Right lobe of liver (tissue), 6 donors: Measurements from ENCODE around the gene KRT7. TPM values are rescaled to one million over a fixed set of nuclear protein-coding genes. Genes with fewer than 3 reads are reported as not detected.

ENCODE experiments used
- ATAC-seq, 4 donors: fragments of 200-7000 bp; cut with Tn5 transposase; one replicate each; pipeline ENCODE4 v1.9.1; 2020; ENCODE audit warnings: mild to moderate bottlenecking in 4 of 4, moderate library complexity in 4 of 4
- DNase-seq, 3 donors: peaks; one replicate each; pipeline ENCODE4 v3.0.0-alpha.2; 2020
- H3K27ac ChIP-seq, 3 donors: fragments of 200-600 bp; one replicate each; pipeline ENCODE4 v1.8.0; 2022
- H3K27me3 ChIP-seq, 2 donors: fragments of 200-600 bp; one replicate each; pipeline ENCODE4 v1.8.0; 2022
- H3K36me3 ChIP-seq, 4 donors: fragments of 200-600 bp; sonication (generic) in 1 of 4; one replicate each; pipeline versions ENCODE4 v1.5.1 to v1.8.0; 2017 to 2022; ENCODE audit warnings: control low read depth in 1 of 4
- H3K4me1 ChIP-seq, 4 donors: fragments of 200-600 bp; sonication (generic) in 1 of 4; one replicate each; pipeline versions ENCODE4 v1.5.1 to v1.8.0; 2017 to 2022; ENCODE audit warnings: control low read depth in 1 of 4
- H3K4me3 ChIP-seq, 3 donors: fragments of 200-600 bp; one replicate each; pipeline ENCODE4 v1.8.0; 2022
- H3K9me3 ChIP-seq, 4 donors: fragments of 200-600 bp; sonication (generic) in 1 of 4; one replicate each; pipeline versions ENCODE4 v1.5.1 to v1.8.0; 2017 to 2022; ENCODE audit warnings: control low read depth in 1 of 4
- CTCF ChIP-seq, 4 donors: fragments of 200-600 bp in 3 of 4; fragments of 450-650 bp in 1 of 4; IDR thresholded peaks; one replicate each; pipeline versions ENCODE4 v1.5.1 to v1.8.0; 2016 to 2022; ENCODE audit warnings: antibody characterized with exemption in 4 of 4, mild to moderate bottlenecking in 2 of 4
- POLR2A ChIP-seq: fragments of 450-650 bp; IDR thresholded peaks from one replicate; pipeline ENCODE4 v1.6.1; 2017; ENCODE audit warnings: antibody characterized with exemption, mild to moderate bottlenecking
- WGBS: methylation state at CpG from one replicate; pipeline ENCODE4 v1.1.6; 2018; ENCODE audit warnings: low coverage, low lambda C conversion rate; ENCODE audit not compliant: insufficient coverage; ENCODE audit errors: missing lambda C conversion rate; 5-methylcytosine and 5-hydroxymethylcytosine counted together
- intact Hi-C, 2 donors: fragments of 100-400 bp; cut with DNase I; formaldehyde crosslinking; loops; one replicate each; pipeline versions ENCODE4 v1.11.2 to v1.14.1; 2022
- total RNA-seq, 6 experiments: library from RNA; depleted of rRNA in 2 of 6; stranded (reverse); fragments of >200 nt in 2 of 6; fragmentation: NEBNext Ultra II Directional in 3 of 6; extraction: Animal tissue kit (Norgen Biotek cat#: 25700) in 3 of 6; gene quantifications; one replicate each; pipeline versions ENCODE4 v1.1.0 to v1.2.4, GENCODE V29; 2016 to 2023
- donor health status: DM: no; HTN: yes; CAD: no.
- donor health status: DM: no; HTN: no; CAD: no.
- donor health status: DM: no; HTN: no; CAD: no.
- donor health status: DM: no; HTN: yes; CAD: no.
- donor health status: DM: no; HTN: yes; CAD: no.

The KRT7 gene
- total RNA-seq, 6 experiments from 2014 or later: 3.4 to 19.2 (median 10.7) TPM

GRCh38 chr12:52243856-52244614 lies 11.0 kb downstream of the KRT7 start:
- intact Hi-C loops: no loop called here
- Histone ChIP-seq H3K4me3 (no peak overlapping the region), H3K4me1 (no peaks in the 10 kb centered on the region), H3K9me3 (no peaks in the 10 kb centered on the region), H3K27ac (no peak overlapping the region), H3K36me3 (no peaks in the 10 kb centered on the region), H3K27me3 (no peaks in the 10 kb centered on the region)
- DNase-seq: peak in 1 of 3 donors; percentile 78
- no peak for TF ChIP-seq POLR2A
- no peak for TF ChIP-seq CTCF (IDR thresholded peaks at IDR 0.05)
- peak; percentile 50 to 82 (median 65) for ATAC-seq
- WGBS: 20% methylated on average over 6 of the region's 12 CpGs

- H3K27ac ChIP-seq: no peak overlapping the region
- H3K27me3 ChIP-seq: no peaks in the 10 kb centered on the region
- no peak overlapping the region for H3K4me3 ChIP-seq
- no peaks in the 10 kb centered on the region for H3K4me1 ChIP-seq
- ATAC-seq (peak in 1 of 4 donors; percentile 2), DNase-seq (no peak)
- intact Hi-C loops: no loop called here
- WGBS: 52% methylated on average over 3 of the region's 3 CpGs
- H3K9me3 ChIP-seq: no peaks in the 10 kb centered on the region
- H3K36me3 ChIP-seq: no peaks in the 10 kb centered on the region
- TF ChIP-seq POLR2A (no peak), CTCF (IDR thresholded peaks at IDR 0.05) (no peak)
These were observed 11.6 kb downstream of the KRT7 start for GRCh38 chr12:52244615-52244994.

GRCh38 chr12:52245259-52245961 lies 12.4 kb downstream of the KRT7 start:
- H3K27ac ChIP-seq: no peak overlapping the region
- TF ChIP-seq CTCF (IDR thresholded peaks at IDR 0.05) (no peak), POLR2A (no peak)
- 58% methylated on average over 4 of the region's 20 CpGs for WGBS
- H3K27me3 ChIP-seq: no peaks in the 10 kb centered on the region
- no peak overlapping the region for H3K4me3 ChIP-seq
- no peaks in the 10 kb centered on the region for H3K36me3 ChIP-seq
- ATAC-seq (no peak), DNase-seq (no peak)
- H3K9me3 ChIP-seq: no peaks in the 10 kb centered on the region
- no peaks in the 10 kb centered on the region for H3K4me1 ChIP-seq
- intact Hi-C loops: no loop called here

- H3K36me3 ChIP-seq: no peaks in the 10 kb centered on the region
- no peaks in the 10 kb centered on the region for H3K9me3 ChIP-seq
- no peaks in the 10 kb centered on the region for H3K27me3 ChIP-seq
- TF ChIP-seq POLR2A (no peak), CTCF (IDR thresholded peaks at IDR 0.05) (no peak)
- no peaks in the 10 kb centered on the region for H3K4me1 ChIP-seq
- no peak overlapping the region for H3K4me3 ChIP-seq
- intact Hi-C loops: no loop called here
- WGBS: 59% methylated on average over 7 of the region's 7 CpGs
- no peak for ATAC-seq
- no peak overlapping the region for H3K27ac ChIP-seq
- DNase-seq: no peak
These were observed 13.0 kb downstream of the KRT7 start for GRCh38 chr12:52245962-52246569.
